SJCRH30 (cell line): ENCODE measurements around the gene NKX1-2. TPM values are rescaled to one million over a fixed set of nuclear protein-coding genes. Genes with fewer than 3 reads are reported as not detected.
A peak's percentile ranks its signal among the peaks of the same experiment; 100 is the strongest.
"Not testable (repeated sequence)": the region's sequence is repeated elsewhere in the genome, so short reads cannot be mapped to it uniquely, and the experiment has no call there.

Experiments used
- DNase-seq, 2 experiments: peaks; one replicate each; pipeline ENCODE4 v3.0.0-alpha.2; 2015 to 2020
- H3K27ac ChIP-seq: fragments of 250-450 bp; sonication (Bioruptor Pico); 2 replicates; pipeline ENCODE4 v1.5.1; 2020; ENCODE audit warnings: mild to moderate bottlenecking, moderate library complexity
- H3K27me3 ChIP-seq: fragments of 250-450 bp; sonication (Bioruptor Pico); 2 replicates; pipeline ENCODE4 v1.5.1; 2020; ENCODE audit warnings: mild to moderate bottlenecking, moderate library complexity
- H3K36me3 ChIP-seq: fragments of 250-450 bp; sonication (Bioruptor Pico); 2 replicates; pipeline ENCODE4 v1.5.1; 2020; ENCODE audit warnings: mild to moderate bottlenecking, moderate library complexity
- H3K4me1 ChIP-seq: fragments of 250-450 bp; sonication (Bioruptor Pico); 2 replicates; pipeline ENCODE4 v1.5.1; 2020; ENCODE audit warnings: mild to moderate bottlenecking, moderate library complexity
- H3K4me3 ChIP-seq: fragments of 250-450 bp; sonication (Bioruptor Pico); 2 replicates; pipeline ENCODE4 v1.5.1; 2020; ENCODE audit warnings: mild to moderate bottlenecking, moderate library complexity
- H3K9me3 ChIP-seq: fragments of 250-450 bp; sonication (Bioruptor Pico); replicated peaks from 2 replicates; pipeline ENCODE4 v1.5.1; 2020; ENCODE audit warnings: mild to moderate bottlenecking, moderate library complexity
- total RNA-seq: library from RNA; depleted of rRNA; stranded (reverse); fragments of >200 nt; shearing (Covaris generic); gene quantifications from 2 replicates; pipeline ENCODE4 v1.2.3, GENCODE V29; 2014

NKX1-2 gene
- total RNA-seq, 1 experiment from 2014 or later: 0.24 TPM

- Histone ChIP-seq H3K9me3 (no peaks in the 10 kb centered on the region), H3K36me3 (no peaks in the 10 kb centered on the region), H3K27ac (no peak overlapping the region), H3K4me3 (peak overlapping the region; percentile 54), H3K27me3 (peaks cover 18% of the 10 kb centered on the region), H3K4me1 (no peaks in the 10 kb centered on the region)
- no peak for DNase-seq
Measured at GRCh38 chr10:124449170-124450011, 444 bp downstream of the NKX1-2 start.

GRCh38 chr10:124448696-124449169, 1.1 kb downstream of the NKX1-2 start:
- Histone ChIP-seq H3K9me3 (no peaks in the 10 kb centered on the region), H3K36me3 (no peaks in the 10 kb centered on the region), H3K4me3 (no peak overlapping the region), H3K27ac (no peak overlapping the region), H3K4me1 (no peaks in the 10 kb centered on the region), H3K27me3 (peaks cover 18% of the 10 kb centered on the region)
- DNase-seq: no peak

GRCh38 chr10:124447751-124448466, 1.9 kb downstream of the NKX1-2 start:
- no peaks in the 10 kb centered on the region for H3K36me3 ChIP-seq
- no peak overlapping the region for H3K4me3 ChIP-seq
- H3K27me3 ChIP-seq: peaks cover 18% of the 10 kb centered on the region
- no peaks in the 10 kb centered on the region for H3K4me1 ChIP-seq
- no peak for DNase-seq
- no peaks in the 10 kb centered on the region for H3K9me3 ChIP-seq
- H3K27ac ChIP-seq: no peak overlapping the region

- Histone ChIP-seq H3K9me3 (no peaks in the 10 kb centered on the region), H3K4me3 (no peak overlapping the region), H3K27me3 (peaks cover 15% of the 10 kb centered on the region), H3K36me3 (no peaks in the 10 kb centered on the region), H3K27ac (no peak overlapping the region), H3K4me1 (no peaks in the 10 kb centered on the region)
- DNase-seq: no peak
Measured at GRCh38 chr10:124446830-124447750, 2.7 kb downstream of the NKX1-2 start.

GRCh38 chr10:124441694-124442093, 8.1 kb downstream of the NKX1-2 start:
- H3K4me1 ChIP-seq, H3K4me3 ChIP-seq, H3K9me3 ChIP-seq, H3K27me3 ChIP-seq, DNase-seq, H3K27ac ChIP-seq, H3K36me3 ChIP-seq: not testable (repeated sequence)

- Histone ChIP-seq H3K9me3 (no peaks in the 10 kb centered on the region), H3K36me3 (no peaks in the 10 kb centered on the region), H3K27me3 (no peaks in the 10 kb centered on the region), H3K27ac (no peak overlapping the region), H3K4me1 (peaks cover 13% of the 10 kb centered on the region), H3K4me3 (no peak overlapping the region)
- no peak for DNase-seq
Measured at GRCh38 chr10:124436191-124436638, 13.6 kb downstream of the NKX1-2 start.

- H3K27ac ChIP-seq, H3K4me3 ChIP-seq, H3K27me3 ChIP-seq, H3K36me3 ChIP-seq, H3K9me3 ChIP-seq, DNase-seq: not testable (repeated sequence)
- H3K4me1 ChIP-seq: peaks cover 13% of the 10 kb centered on the region
Measured at GRCh38 chr10:124435683-124436082, 14.2 kb downstream of the NKX1-2 start.

- no peak overlapping the region for H3K27ac ChIP-seq
- DNase-seq: no peak
- no peak overlapping the region for H3K4me3 ChIP-seq
- no peaks in the 10 kb centered on the region for H3K27me3 ChIP-seq
- H3K4me1 ChIP-seq: peaks cover 11% of the 10 kb centered on the region
- no peaks in the 10 kb centered on the region for H3K9me3 ChIP-seq
- no peaks in the 10 kb centered on the region for H3K36me3 ChIP-seq
Measured at GRCh38 chr10:124433461-124433860, 16.4 kb downstream of the NKX1-2 start.

GRCh38 chr10:124430077-124430476, 19.8 kb downstream of the NKX1-2 start:
- H3K4me1 ChIP-seq: peaks cover 10% of the 10 kb centered on the region
- H3K36me3 ChIP-seq: no peaks in the 10 kb centered on the region
- no peak overlapping the region for H3K4me3 ChIP-seq
- no peak overlapping the region for H3K27ac ChIP-seq
- no peaks in the 10 kb centered on the region for H3K27me3 ChIP-seq
- no peak for DNase-seq
- no peaks in the 10 kb centered on the region for H3K9me3 ChIP-seq

GRCh38 chr10:124429576-124429975, 20.3 kb downstream of the NKX1-2 start:
- no peaks in the 10 kb centered on the region for H3K27me3 ChIP-seq
- H3K4me1 ChIP-seq: peaks cover 6% of the 10 kb centered on the region; the same call in 1 of the 2 replicates
- no peaks in the 10 kb centered on the region for H3K36me3 ChIP-seq
- H3K9me3 ChIP-seq: no peaks in the 10 kb centered on the region
- H3K4me3 ChIP-seq: no peak overlapping the region
- DNase-seq: no peak
- H3K27ac ChIP-seq: no peak overlapping the region

GRCh38 chr10:124428207-124428777, 21.5 kb downstream of the NKX1-2 start:
- no peak overlapping the region for H3K27ac ChIP-seq
- H3K9me3 ChIP-seq: no peaks in the 10 kb centered on the region
- peaks cover 6% of the 10 kb centered on the region; the same call in 1 of the 2 replicates for H3K4me1 ChIP-seq
- no peaks in the 10 kb centered on the region for H3K36me3 ChIP-seq
- H3K4me3 ChIP-seq: no peak overlapping the region
- DNase-seq: peak in 1 of 2 experiments; percentile 22
- H3K27me3 ChIP-seq: no peaks in the 10 kb centered on the region

GRCh38 chr10:124425227-124425962, 24.4 kb downstream of the NKX1-2 start:
- Histone ChIP-seq H3K9me3 (no peaks in the 10 kb centered on the region), H3K27me3 (no peaks in the 10 kb centered on the region), H3K4me1 (peaks cover 6% of the 10 kb centered on the region; the same call in 1 of the 2 replicates), H3K36me3 (no peaks in the 10 kb centered on the region), H3K4me3 (no peak overlapping the region), H3K27ac (no peak overlapping the region)
- no peak for DNase-seq

GRCh38 chr10:124423813-124424212, 26.0 kb downstream of the NKX1-2 start:
- H3K36me3 ChIP-seq: no peaks in the 10 kb centered on the region
- no peak overlapping the region for H3K4me3 ChIP-seq
- H3K27me3 ChIP-seq: no peaks in the 10 kb centered on the region
- no peak for DNase-seq
- H3K27ac ChIP-seq: no peak overlapping the region
- no peaks in the 10 kb centered on the region for H3K9me3 ChIP-seq
- H3K4me1 ChIP-seq: peaks cover 3% of the 10 kb centered on the region; the same call in 1 of the 2 replicates
